ENCODE results near the gene NACC2.
"Not testable (repeated sequence)": the region's sequence is repeated elsewhere in the genome, so short reads cannot be mapped to it uniquely, and the experiment has no call there.

Gene NACC2

GRCh38 chr9:135971111-135971766, 123.8 kb downstream of the NACC2 start:
- no peak for DNase-seq

GRCh38 chr9:135970128-135970815, 124.8 kb downstream of the NACC2 start:
- DNase-seq = no peak

GRCh38 chr9:135969064-135969683, 125.9 kb downstream of the NACC2 start:
- DNase-seq = no peak

- DNase-seq = no peak
Measured at GRCh38 chr9:135968601-135969000, 126.5 kb downstream of the NACC2 start.

- no peak for DNase-seq
Measured at GRCh38 chr9:135968083-135968476, 127.0 kb downstream of the NACC2 start.

- not testable (repeated sequence) for DNase-seq
Measured at GRCh38 chr9:135966916-135967260, 128.2 kb downstream of the NACC2 start.

GRCh38 chr9:135965124-135965756, 129.8 kb downstream of the NACC2 start:
- no peak for DNase-seq

- DNase-seq = no peak
Measured at GRCh38 chr9:135963938-135964337, 131.2 kb downstream of the NACC2 start.

- no peak for DNase-seq
Measured at GRCh38 chr9:135963338-135963737, 131.8 kb downstream of the NACC2 start.

GRCh38 chr9:135962696-135963307, 132.3 kb downstream of the NACC2 start:
- DNase-seq = no peak

- peak in 1 of 2 experiments; percentile 31 for DNase-seq
Measured at GRCh38 chr9:135961811-135962695, 133.0 kb downstream of the NACC2 start.

GRCh38 chr9:135961277-135961715, 133.8 kb downstream of the NACC2 start, which contains the start of gene UBAC1:
TSS of gene UBAC1 (minus strand) at chr9:135961373. CDS start at chr9:135961162, 211 bp downstream.
- DNase-seq = peak; percentile 97

GRCh38 chr9:135960411-135961276, 134.4 kb downstream of the NACC2 start:
- no peak for DNase-seq

- no peak for DNase-seq
Measured at GRCh38 chr9:135959814-135960213, 135.3 kb downstream of the NACC2 start.

GRCh38 chr9:135958485-135958884, 136.6 kb downstream of the NACC2 start:
- DNase-seq = no peak

GRCh38 chr9:135957431-135957830, 137.7 kb downstream of the NACC2 start:
- no peak for DNase-seq

GRCh38 chr9:135956802-135957174, 138.3 kb downstream of the NACC2 start:
- DNase-seq = no peak
